Upper lobe of left lung (tissue), 6 donors: Measurements from ENCODE around the gene MOV10L1. TPM values are rescaled to one million over a fixed set of nuclear protein-coding genes. Genes with fewer than 3 reads are reported as not detected.

Experiments used
- ATAC-seq, 2 donors: fragments of 200-7000 bp; cut with Tn5 transposase; one replicate each; pipeline ENCODE4 v1.9.1; 2022; ENCODE audit warnings: mild to moderate bottlenecking in 2 of 2, moderate library complexity in 2 of 2; ENCODE audit not compliant: low FRiP score in 2 of 2
- DNase-seq, 2 donors: peaks; one replicate each; pipeline ENCODE4 v3.0.0-alpha.2; 2019 to 2020
- H3K27ac ChIP-seq, 4 donors: fragments of 200-600 bp; sonication (generic); one replicate each; pipeline ENCODE4 v1.5.1; 2016 to 2019
- H3K27me3 ChIP-seq, 4 donors: fragments of 200-600 bp; sonication (generic); one replicate each; pipeline ENCODE4 v1.5.1; 2017 to 2019
- H3K36me3 ChIP-seq, 4 donors: fragments of 200-600 bp; sonication (generic); one replicate each; pipeline ENCODE4 v1.5.1; 2016 to 2019
- H3K4me1 ChIP-seq, 4 donors: fragments of 200-600 bp; sonication (generic); one replicate each; pipeline ENCODE4 v1.5.1; 2018 to 2019
- H3K4me3 ChIP-seq, 4 donors: fragments of 200-600 bp; sonication (generic); one replicate each; pipeline ENCODE4 v1.5.1; 2017 to 2019; ENCODE audit warnings: mild to moderate bottlenecking in 2 of 4, moderate library complexity in 1 of 4
- H3K9me3 ChIP-seq, 4 donors: fragments of 200-600 bp; sonication (generic); one replicate each; pipeline ENCODE4 v1.5.1; 2018 to 2019
- CTCF ChIP-seq, 6 experiments: fragments of 450-650 bp in 4 of 6; fragments of 200-600 bp in 2 of 6; sonication (generic) in 2 of 6; IDR thresholded peaks; one replicate each; pipeline ENCODE4 v1.5.1; 2016 to 2019; ENCODE audit warnings: antibody characterized with exemption in 6 of 6
- EP300 ChIP-seq, 4 donors: sonication (generic); formaldehyde crosslinking; IDR thresholded peaks; one replicate each; pipeline ENCODE4 v1.5.1; 2017; ENCODE audit warnings: antibody characterized with exemption in 4 of 4, control low read depth in 2 of 4
- POLR2A ChIP-seq, 4 donors: fragments of 450-650 bp; IDR thresholded peaks; one replicate each; pipeline ENCODE4 v1.5.1; 2016 to 2017; ENCODE audit warnings: antibody characterized with exemption in 4 of 4, mild to moderate bottlenecking in 2 of 4
- POLR2AphosphoS5 ChIP-seq, 2 donors: sonication (generic); formaldehyde crosslinking; IDR thresholded peaks; one replicate each; pipeline ENCODE4 v1.5.1; 2017; ENCODE audit warnings: antibody characterized with exemption in 2 of 2
- WGBS, 2 donors: methylation state at CpG; one replicate each; pipeline ENCODE4 v1.1.5; 2017 to 2018; 5-methylcytosine and 5-hydroxymethylcytosine counted together
- total RNA-seq, 6 donors: library from RNA; depleted of rRNA in 4 of 6; stranded (reverse); fragments of >200 nt in 4 of 6; gene quantifications; one replicate each; pipeline versions ENCODE4 v1.1.0 to v1.2.1, GENCODE V29; 2016 to 2021
- donor health status: DM: no; HTN: no; CAD: no; lungs with moderate emphysema.
- donor health status: DM: no; HTN: yes; CAD: no; lungs with severe emphysema.

The MOV10L1 gene
- total RNA-seq, 6 donors from 2014 or later, result 0.47 to 3.1 (median 1.8) TPM; not detected in 1

GRCh38 chr22:50178871-50179869, 89.4 kb downstream of the MOV10L1 start:
- DNase-seq (peak in 1 of 2 donors; percentile 80), ATAC-seq (no peak)
- Histone ChIP-seq H3K27ac (no peak overlapping the region), H3K27me3 (no peaks in the 10 kb centered on the region), H3K36me3 (no peaks in the 10 kb centered on the region), H3K4me1 (peaks cover 7 to 16% (median 12%) of the 10 kb centered on the region in 4 donors), H3K9me3 (no peaks in the 10 kb centered on the region), H3K4me3 (no peak overlapping the region)
- no peak for TF ChIP-seq EP300 (IDR thresholded peaks at IDR 0.05)
- no peak for TF ChIP-seq POLR2AphosphoS5 (IDR thresholded peaks at IDR 0.05)
- TF ChIP-seq POLR2A (IDR thresholded peaks at IDR 0.05), result no peak
- no peak for TF ChIP-seq CTCF (IDR thresholded peaks at IDR 0.05)
- WGBS, 2 donors, result 78 to 86% methylated on average over 38 to 57 of the region's 64 CpGs

- Histone ChIP-seq H3K27ac (no peak overlapping the region), H3K9me3 (no peaks in the 10 kb centered on the region), H3K36me3 (no peaks in the 10 kb centered on the region), H3K4me3 (no peak overlapping the region), H3K27me3 (no peaks in the 10 kb centered on the region), H3K4me1 (peaks cover 17 to 26% (median 21%) of the 10 kb centered on the region in 4 donors)
- DNase-seq (peak in 1 of 2 donors; percentile 84), ATAC-seq (no peak)
- 60 to 76% methylated on average over 32 to 33 of the region's 39 CpGs for WGBS, 2 donors
- no peak for TF ChIP-seq CTCF (IDR thresholded peaks at IDR 0.05)
- no peak for TF ChIP-seq EP300 (IDR thresholded peaks at IDR 0.05)
- no peak for TF ChIP-seq POLR2AphosphoS5 (IDR thresholded peaks at IDR 0.05)
- no peak for TF ChIP-seq POLR2A (IDR thresholded peaks at IDR 0.05)
These were observed 90.3 kb downstream of the MOV10L1 start for GRCh38 chr22:50179937-50180726.

GRCh38 chr22:50180727-50181521, 91.1 kb downstream of the MOV10L1 start:
- no peaks in the 10 kb centered on the region for H3K27me3 ChIP-seq
- no peak for ATAC-seq

More at GRCh38 chr22:50180727-50181521, 91.1 kb downstream of the MOV10L1 start:
- Histone ChIP-seq H3K36me3 (no peaks in the 10 kb centered on the region), H3K9me3 (no peaks in the 10 kb centered on the region), H3K4me1 (peaks cover 19 to 29% (median 24%) of the 10 kb centered on the region in 4 donors), H3K4me3 (no peak overlapping the region), H3K27ac (no peak overlapping the region)
- 91% methylated on average over 17 to 27 of the region's 27 CpGs for WGBS, 2 donors
- TF ChIP-seq EP300 (IDR thresholded peaks at IDR 0.05) (no peak), POLR2A (IDR thresholded peaks at IDR 0.05) (no peak), POLR2AphosphoS5 (IDR thresholded peaks at IDR 0.05) (no peak), CTCF (IDR thresholded peaks at IDR 0.05) (no peak)
- DNase-seq, result peak in 1 of 2 donors; percentile 66
